ENCODE data around the gene PLA2G5. TPM values are rescaled to one million over a fixed set of nuclear protein-coding genes. Genes with fewer than 3 reads are reported as not detected.

PLA2G5 gene
- total and polyA plus RNA-seq, 9 of the 15 experiments (the other 6 are each of a cell fraction or from before 2014, with no cell fraction given) = not detected

- no peak for TF ChIP-seq POLR2H (tag; IDR thresholded peaks at IDR 0.05; ENCODE audit: low read depth)
- no peak for TF ChIP-seq CHD7 (IDR thresholded peaks at IDR 0.05; ENCODE audit: low read depth, low read length)
- no peak for TF ChIP-seq ZNF764 (CRISPR knock-in tag; IDR thresholded peaks at IDR 0.05; ENCODE audit: low read depth)
- TF ChIP-seq KLF10 (CRISPR knock-in tag; IDR thresholded peaks at IDR 0.05) = no peak
- TF ChIP-seq SMAD2 (IDR thresholded peaks at IDR 0.05; ENCODE audit: low read depth, low read length) = no peak
Observed at GRCh38 chr1:20047096-20047495, 22.9 kb upstream of the PLA2G5 start (continued).

Data from K562 (cell line).